ENCODE data around the gene RXRA.

- TF ChIP-seq GABPA (IDR thresholded peaks at IDR 0.05; ENCODE audit: low read depth) (no peak), CTCF (IDR thresholded peaks at IDR 0.05; ENCODE audit: insufficient read depth, low read length) (no peak), POLR2AphosphoS5 (IDR thresholded peaks at IDR 0.05; ENCODE audit: low read depth) (no peak)
Observed at GRCh38 chr9:134313470-134313869, 12.8 kb upstream of the RXRA start.
